Occipital lobe (tissue), 2 donors: ENCODE data around the gene CASP5. TPM values are rescaled to one million over a fixed set of nuclear protein-coding genes. Genes with fewer than 3 reads are reported as not detected.

Experiments used
- DNase-seq: peaks from one replicate; lab custom pipeline; 2025; lab: John Stamatoyannopoulos, UW
- total RNA-seq: library from RNA; depleted of rRNA; stranded (reverse); fragments of >200 nt; gene quantifications from one replicate; pipeline ENCODE4 v1.2.3, GENCODE V29; 2014

Gene CASP5
- total RNA-seq, 1 donor from 2014 or later: 0.47 TPM

GRCh38 chr11:104968355-104968855 is 54.6 kb downstream of the CASP5 start, which contains the start of gene CASP4:
CASP4 (minus strand) TSS chr11:104968574; CDS start chr11:104968525, 49 bp downstream.
- DNase-seq: no peak

- DNase-seq: no peak
These were observed 55.2 kb downstream of the CASP5 start for GRCh38 chr11:104967534-104968354.

- DNase-seq: no peak
These were observed 57.2 kb downstream of the CASP5 start for GRCh38 chr11:104965735-104966134.

- no peak for DNase-seq
These were observed 58.7 kb downstream of the CASP5 start for GRCh38 chr11:104964247-104964646.

GRCh38 chr11:104962852-104963251 is 60.1 kb downstream of the CASP5 start:
- no peak for DNase-seq

GRCh38 chr11:104957280-104957679 is 65.7 kb downstream of the CASP5 start:
- no peak for DNase-seq

GRCh38 chr11:104956528-104956927 is 66.4 kb downstream of the CASP5 start:
- DNase-seq: no peak

- no peak for DNase-seq
These were observed 76.1 kb downstream of the CASP5 start for GRCh38 chr11:104946907-104947306.

Other genes with a start within 250 kb of the CASP5 start
- gene CASP12, start 124.7 kb downstream of the CASP5 start, total RNA-seq: not detected
- 1.9 TPM for gene CASP4, start 54.6 kb downstream of the CASP5 start, total RNA-seq
- gene CASP1, start 12.0 kb upstream of the CASP5 start, total RNA-seq: 2.8 TPM
- not detected for gene CARD16, start 22.2 kb upstream of the CASP5 start, total RNA-seq
- gene CARD18, start 116.6 kb upstream of the CASP5 start, total RNA-seq: not detected